ENCODE measurements around the gene SP3. TPM values are rescaled to one million over a fixed set of nuclear protein-coding genes. Genes with fewer than 3 reads are reported as not detected.
A peak's percentile ranks its signal among the peaks of the same experiment; 100 is the strongest.

The SP3 gene
- polyA plus RNA-seq (2011; rRNA removed) (83.1 and 94.5 TPM in 2 replicates), polyA plus RNA-seq (2017; fragmentation: RNase III; extraction: RNeasy Plus Mini Kit Qiagen cat#74134 plus additional on column Dnase treatment) (40.1 to 41.8 TPM (median 40.3 TPM) in 3 replicates), polyA minus RNA-seq (2011; rRNA and poly(A)+ RNA removed) (80.7 and 84.4 TPM in 2 replicates)
- 16.8 and 21.8 TPM in 2 replicates for polyA plus RNA-seq (2012; cell fraction: cytosol; rRNA removed)
- 10.8 and 11.8 TPM in 2 replicates for polyA plus RNA-seq (2012; cell fraction: nucleus; rRNA removed)

GRCh38 chr2:173965372-173966025 is at the start of gene SP3:
Gene SP3 (minus strand): TSS chr2:173965373. CDS start chr2:173965171, 202 bp downstream.
- FAIRE-seq (no peak), ATAC-seq (peak; percentile 77 to 91), DNase-seq (ENCODE audit: low read depth in 1 of 2, low spot score in 1 of 2) (peak; percentile 95 to 98)
- peak within 1 kb of the TSS; percentile 99 for H3K4me3 ChIP-seq
- ChIA-PET POLR2A (interaction anchor here (0.6 to 1.5 kb wide), 9 partner anchors 13 to 375 kb away, joined by 3 to 12 read pairs (median 3); no protein-coding TSS in a partner anchor), CTCF (no interaction called here)
- peak within 1 kb of the TSS; percentile 100 for H3K27ac ChIP-seq
- 2% methylated on average over 32 of the region's 52 CpGs for WGBS (ENCODE audit: missing lambda C conversion rate)
- peak within 1 kb of the TSS; percentile 95 for H3K4me2 ChIP-seq
- peaks cover 30% of the 10 kb centered on the region for H3K4me1 ChIP-seq
- H3K9me3 ChIP-seq: peaks cover 7% of the 10 kb centered on the region; the same call in 1 of the 3 replicates
- TF ChIP-seq ZC3H11A (IDR thresholded peaks at IDR 0.05) (no peak), CHD2 (IDR thresholded peaks at IDR 0.05; ENCODE audit: low read length, partially characterized antibody) (no peak), RCOR1 (IDR thresholded peaks at IDR 0.05; ENCODE audit: low read depth, low read length) (no peak), RNF2 (IDR thresholded peaks at IDR 0.05; ENCODE audit: borderline replicate concordance, low read depth) (no peak), CEBPB (IDR thresholded peaks at IDR 0.05) (no peak), PHF8 (IDR thresholded peaks at IDR 0.05; ENCODE audit: borderline replicate concordance, low read depth) (no peak; the same call in none of the 2 replicates), MAX (IDR thresholded peaks at IDR 0.05) (peak; percentile 48; the same call in 1 of the 2 replicates), NR3C1 (IDR thresholded peaks at IDR 0.05) (no peak), ESRRA (IDR thresholded peaks at IDR 0.05; ENCODE audit: borderline replicate concordance, low read length) (no peak), FOXS1 (CRISPR knock-in tag; IDR thresholded peaks at IDR 0.05) (no peak), HOXA7 (CRISPR knock-in tag; IDR thresholded peaks at IDR 0.05) (no peak), NPAS2 (CRISPR knock-in tag; IDR thresholded peaks at IDR 0.05; ENCODE audit: borderline replicate concordance) (no peak), HMGXB4 (CRISPR knock-in tag; IDR thresholded peaks at IDR 0.05; ENCODE audit: borderline replicate concordance) (peak; percentile 41; the same call in 1 of the 2 replicates), KDM1A (IDR thresholded peaks at IDR 0.05; ENCODE audit: low read depth) (no peak), HOXB5 (CRISPR knock-in tag; IDR thresholded peaks at IDR 0.05) (no peak), CBX8 (IDR thresholded peaks at IDR 0.05) (no peak), CHD4 (IDR thresholded peaks at IDR 0.05; ENCODE audit: borderline replicate concordance) (no peak), BHLHE40 (IDR thresholded peaks at IDR 0.05; ENCODE audit: low read depth, low read length) (no peak), JUNB (IDR thresholded peaks at IDR 0.05) (no peak), CBX2 (IDR thresholded peaks at IDR 0.05; ENCODE audit: borderline replicate concordance, low read depth) (no peak), GATA3 (IDR thresholded peaks at IDR 0.05; ENCODE audit: borderline replicate concordance) (no peak; the same call in 1 of the 2 replicates), HES2 (IDR thresholded peaks at IDR 0.05) (no peak), MYC (IDR thresholded peaks at IDR 0.05; ENCODE audit: borderline replicate concordance, low read length) (no peak; the same call in 1 of the 2 replicates), HOXB13 (CRISPR knock-in tag; IDR thresholded peaks at IDR 0.05; ENCODE audit: low read depth) (no peak), EHMT2 (IDR thresholded peaks at IDR 0.05; ENCODE audit: low read depth) (no peak), HDAC2 (IDR thresholded peaks at IDR 0.05) (no peak), SREBF2 (IDR thresholded peaks at IDR 0.05) (no peak), KDM5A (IDR thresholded peaks at IDR 0.05) (no peak), MAZ (IDR thresholded peaks at IDR 0.05; ENCODE audit: borderline replicate concordance, low read depth, low read length) (no peak), POLR2A (IDR thresholded peaks at IDR 0.05; ENCODE audit: low read length) (peak; percentile 61), FOSB (CRISPR knock-in tag; IDR thresholded peaks at IDR 0.05) (no peak), EP300 (IDR thresholded peaks at IDR 0.05) (no peak), CTCF (IDR thresholded peaks at IDR 0.05) (no peak), ZFP36 (IDR thresholded peaks at IDR 0.05; ENCODE audit: borderline replicate concordance, partially characterized antibody) (no peak)
- TF ChIP-seq, protein P1, sequence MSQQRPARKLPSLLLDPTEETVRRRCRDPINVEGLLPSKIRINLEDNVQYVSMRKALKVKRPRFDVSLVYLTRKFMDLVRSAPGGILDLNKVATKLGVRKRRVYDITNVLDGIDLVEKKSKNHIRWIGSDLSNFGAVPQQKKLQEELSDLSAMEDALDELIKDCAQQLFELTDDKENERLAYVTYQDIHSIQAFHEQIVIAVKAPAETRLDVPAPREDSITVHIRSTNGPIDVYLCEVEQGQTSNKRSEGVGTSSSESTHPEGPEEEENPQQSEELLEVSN (IDR thresholded peaks at IDR 0.05; ENCODE audit: borderline replicate concordance, low read depth): peak; percentile 17; the same call in 1 of the 2 replicates
- TF ChIP-seq, protein P2, sequence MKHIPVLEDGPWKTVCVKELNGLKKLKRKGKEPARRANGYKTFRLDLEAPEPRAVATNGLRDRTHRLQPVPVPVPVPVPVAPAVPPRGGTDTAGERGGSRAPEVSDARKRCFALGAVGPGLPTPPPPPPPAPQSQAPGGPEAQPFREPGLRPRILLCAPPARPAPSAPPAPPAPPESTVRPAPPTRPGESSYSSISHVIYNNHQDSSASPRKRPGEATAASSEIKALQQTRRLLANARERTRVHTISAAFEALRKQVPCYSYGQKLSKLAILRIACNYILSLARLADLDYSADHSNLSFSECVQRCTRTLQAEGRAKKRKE (CRISPR knock-in tag; IDR thresholded peaks at IDR 0.05; ENCODE audit: low read depth): no peak
